Measurements from ENCODE around the gene POLR2L.

POLR2L gene

DNA sequence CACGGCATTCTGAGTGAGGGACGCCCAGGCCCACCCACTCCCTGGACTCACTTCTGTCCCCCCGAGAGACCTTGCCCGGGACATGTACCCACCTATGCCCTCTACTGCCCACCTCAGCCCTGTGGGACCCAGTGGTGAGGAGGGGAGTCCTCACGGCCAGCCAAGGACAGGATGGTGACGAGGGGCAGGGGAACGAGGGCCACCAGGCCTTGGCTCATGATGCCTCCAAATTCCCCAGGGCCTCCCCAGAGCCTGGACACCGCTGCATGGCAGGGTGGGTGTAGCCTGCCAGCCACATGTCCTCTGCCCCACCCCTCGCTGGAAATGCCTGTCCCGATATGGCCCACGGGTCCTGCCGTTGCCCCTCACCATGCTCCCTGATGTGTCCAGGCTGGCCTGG, 26.5 kb upstream of the POLR2L start:
- no peak for DNase-seq (ENCODE audit: low spot score)

DNA sequence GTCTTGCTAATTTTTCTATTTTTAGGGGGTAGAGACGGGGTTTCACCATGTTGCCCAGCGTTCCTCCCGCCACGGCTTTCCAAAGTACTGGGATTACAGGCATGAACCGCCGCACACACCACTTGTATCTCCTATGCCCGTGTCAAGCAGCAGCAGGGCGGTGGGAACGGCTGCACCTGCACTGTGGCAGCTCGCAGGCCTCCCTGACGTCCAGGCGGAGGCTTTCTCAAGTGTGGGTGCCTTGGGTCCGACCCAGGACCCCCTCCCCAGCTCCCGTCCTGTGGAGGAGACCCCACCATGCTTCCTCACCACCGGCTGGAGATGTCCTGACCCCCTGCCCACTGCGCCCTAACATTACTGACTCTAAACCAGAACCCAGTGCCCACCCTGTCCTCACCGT, 26.1 kb upstream of the POLR2L start:
- no peak for DNase-seq (ENCODE audit: low spot score)

DNA sequence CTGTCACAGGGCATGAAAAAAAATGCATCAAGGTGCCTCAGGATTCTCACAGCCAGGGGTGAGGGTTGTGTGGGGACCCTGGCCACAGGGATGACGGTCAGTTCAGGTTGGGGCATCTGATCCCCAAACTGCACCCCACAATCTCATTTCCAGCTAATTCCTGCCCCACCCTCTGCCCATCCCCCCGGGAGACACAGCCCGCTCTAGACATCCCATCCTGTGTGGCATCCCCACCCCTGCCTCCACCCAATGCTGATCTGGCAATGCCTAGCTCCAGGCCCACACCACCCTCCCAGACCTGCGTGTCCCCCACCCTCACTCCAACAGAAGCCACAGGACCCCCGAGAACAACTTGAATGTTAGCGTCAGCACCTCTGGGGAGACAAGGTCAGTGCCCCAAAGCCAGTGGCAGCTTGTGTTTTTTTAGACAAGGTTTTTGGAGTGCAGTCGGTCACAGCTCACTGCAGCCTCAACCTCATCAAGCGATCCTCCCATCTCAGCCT, 25.6 kb upstream of the POLR2L start:
- no peak for DNase-seq (ENCODE audit: low spot score)

DNA sequence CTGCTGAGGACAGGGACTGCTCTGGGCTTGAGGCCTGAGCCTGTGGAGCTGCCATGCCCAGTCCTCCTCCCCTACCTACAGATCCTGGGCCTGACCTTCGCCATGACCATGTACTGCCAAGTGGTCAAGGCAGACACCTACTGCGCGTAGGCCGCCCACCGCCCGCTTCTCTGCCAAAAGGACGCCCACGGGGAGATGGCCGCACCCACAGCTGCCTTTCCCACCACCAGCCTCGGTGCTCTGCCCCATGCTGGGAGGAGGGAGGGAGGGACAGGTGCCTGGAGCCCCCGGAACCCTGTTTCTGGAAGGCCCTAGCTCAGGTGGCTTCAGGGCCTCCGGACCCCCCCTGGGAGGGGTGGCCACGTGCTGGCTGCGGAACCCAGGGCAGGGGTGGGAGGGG, 24.2 kb upstream of the POLR2L start:
- DNase-seq (ENCODE audit: low spot score): no peak

DNA sequence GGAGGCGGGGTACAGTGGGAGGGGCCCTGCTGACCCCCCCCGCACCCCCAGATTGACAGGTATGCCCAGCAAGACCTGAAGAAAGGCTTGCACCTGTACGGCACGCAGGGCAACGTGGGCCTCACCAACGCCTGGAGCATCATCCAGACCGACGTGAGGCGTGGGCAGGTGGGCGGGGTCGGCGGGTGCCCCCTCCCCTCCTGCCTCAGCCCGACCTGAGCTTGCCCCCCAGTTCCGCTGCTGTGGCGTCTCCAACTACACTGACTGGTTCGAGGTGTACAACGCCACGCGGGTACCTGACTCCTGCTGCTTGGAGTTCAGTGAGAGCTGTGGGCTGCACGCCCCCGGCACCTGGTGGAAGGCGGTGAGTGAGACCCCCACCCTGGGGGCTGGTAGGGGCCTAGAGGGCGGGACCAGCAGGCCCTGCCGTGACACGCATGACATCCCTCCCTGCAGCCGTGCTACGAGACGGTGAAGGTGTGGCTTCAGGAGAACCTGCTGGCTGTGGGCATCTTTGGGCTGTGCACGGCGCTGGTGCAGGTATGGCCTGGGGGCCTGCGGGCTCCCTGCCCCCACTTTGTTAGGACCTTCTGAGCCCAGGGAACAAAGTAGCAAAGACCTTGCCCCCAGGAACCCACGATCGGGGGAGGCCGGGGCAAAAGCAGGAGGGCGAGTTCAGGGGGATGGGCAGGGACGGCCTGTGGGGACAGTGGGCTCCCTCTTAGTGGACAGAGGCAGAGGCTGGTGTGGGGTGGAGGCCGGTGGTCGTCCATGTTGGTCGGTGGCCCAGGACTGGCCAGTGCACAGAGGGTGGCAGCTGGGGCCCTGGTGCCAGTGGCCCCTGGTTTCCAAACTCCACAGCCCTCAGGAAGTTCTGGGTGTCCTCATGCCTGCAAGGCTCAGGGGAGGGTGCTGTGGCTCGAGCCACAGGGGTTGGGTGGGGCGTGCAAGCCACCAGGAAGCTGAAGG, 23.4 kb upstream of the POLR2L start:
- DNase-seq (ENCODE audit: low spot score): no peak

DNA sequence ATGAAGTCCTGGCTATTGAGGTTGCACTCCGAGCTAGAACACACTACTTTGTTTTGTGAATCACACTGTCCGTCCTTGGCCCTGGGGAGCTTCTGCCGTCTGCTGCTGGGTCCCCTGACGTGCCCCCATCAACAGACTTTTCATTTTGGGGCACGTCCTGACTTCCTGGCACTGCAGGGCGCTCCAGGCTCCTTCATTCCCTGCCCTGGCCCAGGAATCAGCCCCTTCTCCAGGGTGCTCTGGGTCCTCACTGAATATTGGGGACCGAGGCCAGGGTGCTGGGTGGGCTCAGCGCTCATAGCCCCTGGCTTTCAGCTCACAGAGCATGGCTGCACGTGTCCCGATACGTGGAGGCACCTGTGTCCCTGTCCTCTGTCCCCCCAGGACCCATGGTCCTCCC, 22.6 kb upstream of the POLR2L start:
- no peak for DNase-seq (ENCODE audit: low spot score)

DNA sequence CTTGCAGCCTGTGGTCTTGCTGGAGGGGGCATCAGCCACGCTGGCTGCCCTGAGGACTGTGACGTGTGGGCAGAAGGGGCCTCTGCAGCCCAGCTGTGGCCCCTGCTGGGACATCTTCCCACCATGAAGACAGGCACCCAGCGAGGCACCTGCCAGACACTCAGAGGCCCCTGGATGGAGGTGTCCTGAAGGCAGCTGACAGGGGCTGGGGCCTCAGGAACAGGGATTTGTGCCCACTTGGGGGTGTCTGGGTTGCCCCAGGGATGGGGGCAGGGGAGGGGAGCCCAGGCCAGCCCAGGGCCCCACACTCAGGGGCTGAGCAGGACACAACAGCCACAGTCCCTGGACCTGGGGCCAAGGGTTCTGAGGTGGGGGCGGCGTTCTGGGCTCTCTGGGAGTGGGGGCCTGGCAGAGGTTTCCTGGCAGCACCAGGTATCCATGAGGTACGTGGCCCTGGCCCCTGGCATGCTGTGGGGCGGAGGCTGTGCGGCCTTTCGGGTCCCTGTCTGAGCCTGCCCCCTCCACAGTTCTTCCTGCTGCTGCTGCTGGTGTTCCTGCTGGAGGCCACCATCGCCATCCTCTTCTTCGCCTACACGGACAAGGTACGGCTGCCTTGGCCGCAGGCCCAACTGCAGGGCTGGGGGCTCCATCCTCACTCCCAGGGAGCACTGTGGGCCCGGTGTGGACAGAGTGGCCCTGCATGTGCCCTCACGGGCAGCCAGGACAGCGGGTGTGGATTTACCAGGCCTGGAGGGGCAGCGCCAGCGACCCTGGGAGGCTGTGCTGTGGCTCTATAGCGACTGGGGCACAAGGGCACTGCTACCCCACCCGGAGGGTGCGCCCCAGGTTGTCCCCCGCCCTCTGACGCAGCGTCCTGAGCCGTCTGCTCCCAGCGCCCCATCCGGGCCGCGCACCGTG, 21.8 kb upstream of the POLR2L start:
- DNase-seq (ENCODE audit: low spot score): no peak

DNA sequence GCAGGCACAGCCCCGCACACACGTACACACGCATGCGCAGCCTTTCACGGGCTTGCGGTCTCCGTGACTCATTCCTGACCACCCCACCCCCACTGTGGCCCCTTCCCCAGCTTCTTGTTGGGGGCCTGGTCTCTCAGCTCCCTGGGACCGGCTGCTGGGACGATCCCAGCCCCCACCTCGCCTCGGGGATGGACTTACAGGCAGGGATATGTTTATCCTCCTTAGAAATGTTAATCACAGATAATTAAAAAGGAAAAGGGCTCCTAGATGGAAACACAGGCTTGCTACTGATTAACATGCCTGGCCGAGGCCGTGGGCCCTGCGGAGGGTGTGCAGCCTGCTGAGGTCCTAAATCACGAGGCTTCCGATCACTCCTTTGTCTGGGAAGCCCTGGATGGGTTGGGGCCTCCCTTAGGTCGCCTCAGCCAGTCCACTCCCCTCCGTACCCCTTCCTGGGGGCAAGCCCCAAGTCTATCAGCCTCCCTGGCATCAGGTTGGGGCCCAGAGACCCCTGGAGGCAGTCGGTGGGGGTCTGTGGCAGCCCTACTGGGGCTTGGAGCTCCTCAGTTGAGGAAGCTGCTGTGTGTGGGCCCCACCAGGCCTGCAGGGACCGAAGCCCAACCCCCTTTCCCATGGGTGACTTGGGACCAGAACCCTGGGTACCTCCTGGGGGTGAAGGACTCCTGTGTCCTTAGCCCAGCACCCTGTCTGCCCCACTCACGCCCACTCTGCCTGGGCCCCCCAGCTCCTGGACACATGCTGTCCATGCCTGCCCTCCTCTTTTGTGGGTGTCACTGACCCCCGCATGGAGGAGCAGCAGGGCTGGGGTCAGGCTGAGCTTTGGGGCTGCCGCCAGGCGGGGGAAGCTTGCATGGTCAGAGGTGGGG, 20.9 kb upstream of the POLR2L start:
- DNase-seq (ENCODE audit: low spot score): no peak

DNA sequence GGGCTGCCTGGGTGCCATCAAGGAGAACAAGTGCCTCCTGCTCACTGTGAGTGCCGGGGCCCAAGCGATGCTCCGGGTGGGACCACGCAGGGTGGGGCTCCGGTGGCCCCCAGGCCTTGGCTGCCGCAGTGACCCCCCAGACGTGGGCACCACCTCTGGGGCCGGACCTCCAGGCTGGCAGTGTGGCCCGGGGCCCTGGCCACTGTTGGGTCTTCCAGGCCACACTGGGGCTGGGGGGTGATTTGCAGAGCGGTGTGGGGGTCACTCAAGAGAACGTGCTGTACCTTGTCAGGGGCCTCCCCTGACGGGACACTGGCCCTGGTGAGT, 20.3 kb upstream of the POLR2L start:
- no peak for DNase-seq (ENCODE audit: low spot score)

DNA sequence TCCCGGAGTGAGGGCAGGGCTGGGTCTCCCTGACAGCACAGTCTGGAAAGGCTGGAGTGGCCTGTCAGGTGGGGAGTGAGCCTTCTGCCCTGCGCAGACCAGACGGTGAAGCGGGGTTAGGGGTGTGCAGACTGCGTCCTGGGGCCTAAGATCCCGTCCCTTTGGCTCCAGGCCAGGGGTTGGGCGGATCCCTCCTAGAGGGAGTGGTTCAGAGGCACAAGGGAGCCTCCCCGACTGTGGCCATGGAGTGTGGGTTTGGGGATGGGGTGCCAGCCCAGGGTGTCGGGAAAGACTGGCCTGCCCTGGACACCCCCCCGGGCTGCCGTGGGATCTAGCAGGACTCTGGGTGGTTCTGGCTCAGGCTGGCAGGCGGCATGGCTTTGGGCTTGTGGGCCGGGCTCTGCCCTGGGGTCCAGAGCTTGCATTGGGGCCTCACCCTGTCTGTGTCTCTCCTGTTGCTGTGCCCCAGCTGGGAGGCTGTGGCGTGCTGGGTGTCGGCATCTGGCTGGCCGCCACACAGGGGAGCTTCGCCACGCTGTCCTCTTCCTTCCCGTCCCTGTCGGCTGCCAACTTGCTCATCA, 19.8 kb upstream of the POLR2L start:
- DNase-seq (ENCODE audit: low spot score): no peak

DNA sequence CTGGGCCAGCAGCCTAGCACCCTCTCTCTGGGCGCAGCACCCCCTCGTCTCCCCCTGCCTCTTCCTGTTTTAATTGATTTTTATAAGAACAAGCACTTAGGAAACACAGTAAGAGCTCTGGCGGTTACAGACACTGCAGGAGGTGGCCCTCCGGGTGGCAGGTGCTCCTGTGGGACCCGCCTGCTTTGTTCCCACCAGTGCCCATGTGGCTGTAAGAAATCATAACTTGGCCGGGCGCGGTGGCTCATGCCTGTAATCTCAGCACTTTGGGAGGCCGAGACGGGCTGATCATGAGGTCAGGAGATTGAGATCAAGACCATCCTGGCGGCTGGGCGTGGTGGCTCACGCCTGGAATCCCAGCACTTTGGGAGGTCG, 18.8 kb upstream of the POLR2L start:
- DNase-seq (ENCODE audit: low spot score): no peak

DNA sequence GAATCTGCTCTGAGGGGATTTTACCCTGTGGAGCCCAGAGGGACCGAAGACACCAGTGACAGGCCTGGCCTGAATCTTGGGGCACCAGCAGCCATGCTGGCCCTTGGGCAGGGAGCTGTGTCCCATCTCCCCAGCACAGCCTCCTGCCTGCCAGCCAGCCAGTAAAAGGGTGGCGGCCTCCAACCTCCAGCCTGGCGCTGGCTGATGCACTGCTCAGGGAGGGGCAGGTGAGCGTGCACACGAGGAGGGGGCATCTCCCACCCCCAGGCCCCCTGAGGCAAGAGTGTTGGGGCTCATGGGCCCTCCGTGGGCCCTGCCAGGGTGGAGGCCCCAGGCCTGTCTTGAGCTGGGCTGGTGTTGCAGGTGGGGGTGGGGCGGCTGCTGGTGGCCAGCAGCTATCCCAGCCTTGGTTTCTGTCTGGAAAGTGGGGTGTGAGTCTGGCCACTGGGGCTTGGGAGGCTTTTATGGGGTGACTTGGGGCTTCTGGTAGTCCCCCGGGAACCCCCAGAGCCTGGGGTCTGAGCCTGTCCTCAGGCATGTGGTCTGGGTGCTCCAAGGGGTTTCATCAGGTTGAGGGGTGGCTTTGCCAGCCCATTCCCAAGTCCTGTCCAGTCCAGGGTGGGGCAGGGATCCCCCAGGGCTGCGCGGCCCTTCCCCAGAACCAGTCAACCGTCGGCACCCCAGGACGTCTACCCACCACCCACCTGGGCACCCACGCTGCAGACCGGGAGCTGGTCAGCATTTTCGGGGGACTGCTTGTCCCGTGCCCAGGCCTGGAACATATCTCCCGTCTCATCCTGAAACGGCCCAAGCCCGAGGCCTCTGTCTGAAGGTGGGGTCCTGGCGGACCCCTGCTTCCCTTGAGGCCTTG, 18.1 kb upstream of the POLR2L start:
- DNase-seq (ENCODE audit: low spot score): no peak

DNA sequence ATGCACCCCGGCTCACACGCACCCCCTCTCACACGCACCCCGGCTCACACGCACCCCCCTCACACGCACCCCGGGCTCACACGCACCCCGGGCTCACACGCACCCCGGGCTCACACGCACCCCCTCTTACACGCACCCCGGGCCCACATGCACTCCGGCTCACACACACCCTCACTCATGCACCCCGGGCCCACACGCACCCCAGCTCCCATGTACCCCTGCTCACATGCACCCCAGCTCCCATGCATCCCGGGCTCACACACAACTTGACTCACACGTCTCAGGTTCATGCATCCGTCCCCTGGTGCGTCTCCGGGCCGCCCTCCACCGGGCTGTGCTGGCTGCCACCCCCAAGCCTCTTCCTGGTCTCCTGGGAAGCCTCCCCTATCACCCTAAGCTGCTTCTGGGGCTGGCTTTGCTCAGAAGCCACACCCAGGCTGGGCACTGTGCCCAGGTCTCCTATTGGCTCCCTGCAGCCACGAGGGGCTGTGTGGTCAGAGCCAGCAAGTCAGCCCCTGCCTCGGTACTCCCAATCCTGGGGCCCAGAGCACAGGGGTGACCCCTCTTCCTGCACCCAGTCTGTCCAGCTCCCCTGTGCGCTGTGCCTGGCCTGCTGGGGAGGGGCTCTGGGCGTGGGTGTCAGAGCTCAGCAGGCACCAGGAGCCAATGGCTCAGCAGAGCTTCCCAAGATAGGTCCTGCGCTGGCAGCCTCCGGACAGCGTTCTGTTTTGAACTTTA, 17.2 kb upstream of the POLR2L start:
- DNase-seq (ENCODE audit: low spot score): peak; percentile 98

DNA sequence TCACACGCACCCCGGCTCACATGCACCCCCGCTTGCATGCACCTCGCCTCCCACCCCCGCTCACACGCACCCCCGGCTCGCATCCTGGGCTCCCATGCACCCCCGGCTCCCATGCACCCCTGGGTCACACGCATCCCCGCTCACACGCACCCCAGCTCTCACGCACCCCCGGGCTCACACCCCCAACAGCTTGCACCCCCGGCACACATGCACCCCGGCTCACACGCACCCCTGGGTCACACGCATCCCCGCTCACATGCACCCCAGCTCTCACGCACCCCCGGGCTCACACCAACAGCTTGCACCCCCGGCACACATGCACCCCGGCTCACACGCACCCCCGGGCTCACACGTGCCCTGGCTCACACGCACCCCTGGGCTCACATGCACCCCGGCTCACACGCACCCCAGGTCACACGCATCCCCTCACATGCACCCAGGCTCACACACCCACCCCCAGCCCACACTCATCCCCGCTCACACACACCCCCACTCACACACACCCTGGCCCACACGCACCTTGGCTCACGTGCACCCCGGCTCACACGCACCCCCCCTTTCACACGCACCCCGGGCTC, 16.5 kb upstream of the POLR2L start:
- DNase-seq (ENCODE audit: low spot score): no peak

DNA sequence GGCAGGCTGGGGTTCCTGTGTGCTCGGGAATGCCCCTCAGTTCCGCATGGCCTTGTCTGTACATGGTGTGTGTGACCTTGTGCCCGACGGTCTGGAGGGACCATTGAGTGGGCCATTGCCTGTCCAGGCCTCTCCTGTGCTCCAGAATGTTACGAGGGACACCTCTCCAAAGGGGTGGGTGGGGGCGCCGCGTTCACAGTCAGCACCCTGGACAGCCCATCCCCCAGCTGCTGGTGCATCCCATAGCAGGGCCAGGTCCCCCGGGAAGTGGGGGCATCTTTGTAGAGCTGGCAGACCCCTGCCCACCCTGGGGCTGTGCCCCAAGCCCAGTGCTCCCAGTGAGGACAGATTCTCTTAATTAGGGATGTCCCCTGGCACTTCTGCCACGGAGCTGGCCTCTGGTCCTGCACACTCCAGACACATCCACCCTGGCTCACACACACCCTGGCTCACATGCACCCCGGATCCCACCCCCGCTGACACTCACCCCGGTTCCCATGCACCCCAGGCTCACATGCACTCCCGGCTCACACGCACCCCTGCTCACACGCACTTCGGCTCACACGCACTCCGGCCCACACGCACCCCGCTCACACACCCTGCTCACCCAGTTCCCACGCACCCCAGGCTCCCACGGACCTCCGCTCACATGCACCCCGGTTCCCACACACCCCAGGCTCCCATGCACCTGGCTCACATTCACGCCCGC, 15.9 kb upstream of the POLR2L start:
- no peak for DNase-seq (ENCODE audit: low spot score)

DNA sequence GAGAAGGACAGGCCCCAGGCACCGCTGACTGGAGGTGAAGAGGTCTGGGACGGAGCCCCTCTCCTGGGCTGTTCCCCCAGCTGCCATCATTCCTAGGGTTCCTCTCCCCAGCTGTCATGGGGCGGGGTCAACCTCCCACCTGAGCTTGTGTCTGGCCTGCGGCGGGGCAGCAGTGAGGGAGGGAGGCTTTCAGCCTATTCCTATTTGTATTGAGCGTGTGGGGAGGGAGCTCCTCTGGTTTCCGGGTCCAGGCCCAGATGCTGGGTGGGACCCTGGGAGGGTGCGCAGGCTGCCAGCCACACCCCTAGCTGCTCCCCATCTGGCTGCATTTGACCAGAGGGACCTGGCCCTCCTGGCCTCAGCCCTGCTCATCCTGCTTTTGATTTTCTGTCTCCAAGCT, 14.1 kb upstream of the POLR2L start:
- no peak for DNase-seq (ENCODE audit: low spot score)

DNA sequence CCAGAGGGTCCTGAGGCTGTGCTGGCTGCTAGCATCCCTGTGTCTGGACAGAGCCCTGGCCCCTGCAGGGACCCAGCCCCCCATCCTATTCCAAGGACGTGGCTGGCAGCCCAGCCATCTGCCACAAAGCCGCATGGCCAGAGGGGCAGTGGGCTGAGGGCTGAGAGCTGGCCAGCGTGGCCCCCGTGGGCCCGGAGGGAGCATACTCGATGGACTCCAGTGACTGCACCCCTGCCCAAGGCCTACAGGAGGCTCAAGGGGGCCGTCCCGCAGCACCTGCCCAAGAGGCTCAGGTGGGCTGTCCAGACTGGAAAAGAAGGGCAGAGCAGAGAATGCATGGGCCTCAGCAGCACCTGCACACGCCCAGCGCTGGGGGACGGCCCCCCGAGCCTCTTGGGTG, 13.5 kb upstream of the POLR2L start:
- DNase-seq (ENCODE audit: low spot score): no peak

DNA sequence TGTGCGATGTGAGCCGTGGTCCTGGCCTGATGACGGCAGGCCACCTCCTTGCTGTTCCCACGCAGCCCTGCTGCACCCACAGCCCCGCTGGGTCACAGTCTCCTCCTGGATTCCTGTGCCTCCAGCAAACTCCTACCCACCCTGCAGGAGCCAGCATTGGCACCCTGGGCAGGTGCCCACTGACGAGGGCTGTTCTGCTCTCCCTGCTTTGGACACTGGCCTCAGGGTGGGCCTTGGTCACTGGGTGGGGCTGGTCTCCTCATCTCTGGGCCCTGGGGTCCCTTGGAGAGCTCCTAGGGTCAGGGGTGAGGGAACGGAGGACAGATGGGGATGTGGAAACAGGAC, 13.0 kb upstream of the POLR2L start:
- no peak for DNase-seq (ENCODE audit: low spot score)
